Stimulated activated CD4-positive, alpha-beta T cell treated with anti-CD3 and anti-CD28 coated beads, Interleukin-2, amount 100 ng/mL, for 4 hours (primary cell): ENCODE data around the gene LGALS3.

Source experiments
- DNase-seq: peaks from one replicate; pipeline ENCODE4 v3.0.0-alpha.2; 2020; ENCODE audit warnings: low read depth

Gene LGALS3

DNA sequence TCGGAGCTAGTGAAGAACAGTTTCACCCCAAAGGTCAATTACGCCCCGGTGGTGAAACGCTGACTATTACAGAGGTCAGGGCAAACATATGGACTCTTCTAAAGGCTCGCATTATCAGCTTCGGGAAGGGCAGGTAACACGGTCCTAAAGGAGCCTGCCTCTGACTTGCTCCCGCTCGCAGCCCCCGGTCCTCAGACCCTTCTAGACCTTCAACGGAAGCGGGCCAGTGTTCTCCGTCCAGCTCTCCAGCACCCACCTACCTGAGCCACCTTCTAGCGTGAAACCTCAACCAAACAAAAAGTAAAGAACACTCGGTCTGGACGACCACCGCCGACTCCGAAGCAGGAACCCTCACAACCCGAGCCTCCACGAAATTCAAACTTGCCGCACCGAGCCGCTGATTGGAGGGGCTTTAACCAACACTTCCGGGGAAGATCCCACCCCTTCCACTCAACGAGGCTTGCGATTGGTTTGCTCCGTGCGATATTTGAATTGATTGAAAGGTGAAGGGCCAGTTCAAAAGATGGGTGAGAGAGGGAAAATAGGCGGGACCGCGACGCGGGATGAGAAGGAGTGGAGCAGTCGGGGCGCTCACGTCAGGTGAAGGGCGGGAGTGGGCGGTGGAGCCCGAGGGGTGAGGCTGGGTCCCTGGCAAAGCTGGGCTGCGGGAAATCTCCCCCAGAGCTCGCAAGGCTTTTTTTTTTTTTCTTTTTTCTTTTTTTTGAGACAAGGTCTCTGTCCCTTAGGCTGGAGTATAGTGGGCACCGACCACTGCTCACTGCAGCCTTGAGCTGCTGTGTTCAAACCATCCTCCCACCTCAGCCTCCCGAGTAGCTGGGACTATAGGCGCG lies 62.4 kb downstream of the LGALS3 start, which contains the start of gene DLGAP5:
Gene DLGAP5, minus strand, starts transcription at position 383 of the 851 bp plus-strand sequence. CDS start 2,406 bp downstream, outside the sequence.
- peak; percentile 86 for DNase-seq

DNA sequence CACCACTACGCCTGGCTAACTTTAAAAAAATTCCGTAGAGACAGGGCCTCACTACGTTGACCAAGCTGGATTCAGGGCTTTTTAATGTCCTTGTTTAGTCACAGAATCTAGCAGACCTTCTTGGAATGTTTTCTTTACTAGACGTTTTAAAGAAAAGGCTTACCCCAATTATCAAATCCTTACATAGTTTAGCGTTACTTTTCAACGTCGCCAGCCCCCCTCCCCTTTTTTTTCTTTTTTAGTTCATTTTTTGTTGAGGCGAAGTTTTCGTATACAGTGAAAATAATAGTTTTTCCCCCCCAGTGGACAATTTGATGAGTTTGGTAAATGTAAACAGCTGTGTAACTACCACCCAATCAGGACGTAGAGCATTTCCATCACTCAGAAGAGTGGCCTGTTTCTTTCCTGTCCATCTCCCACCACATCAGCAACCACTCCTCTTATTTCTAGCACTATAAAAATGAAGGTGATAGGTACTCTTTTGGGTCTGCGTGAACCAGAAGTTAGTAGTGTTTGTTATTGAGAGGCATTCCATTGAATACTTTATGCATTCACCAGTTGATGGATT lies 63.1 kb downstream of the LGALS3 start:
- no peak for DNase-seq

DNA sequence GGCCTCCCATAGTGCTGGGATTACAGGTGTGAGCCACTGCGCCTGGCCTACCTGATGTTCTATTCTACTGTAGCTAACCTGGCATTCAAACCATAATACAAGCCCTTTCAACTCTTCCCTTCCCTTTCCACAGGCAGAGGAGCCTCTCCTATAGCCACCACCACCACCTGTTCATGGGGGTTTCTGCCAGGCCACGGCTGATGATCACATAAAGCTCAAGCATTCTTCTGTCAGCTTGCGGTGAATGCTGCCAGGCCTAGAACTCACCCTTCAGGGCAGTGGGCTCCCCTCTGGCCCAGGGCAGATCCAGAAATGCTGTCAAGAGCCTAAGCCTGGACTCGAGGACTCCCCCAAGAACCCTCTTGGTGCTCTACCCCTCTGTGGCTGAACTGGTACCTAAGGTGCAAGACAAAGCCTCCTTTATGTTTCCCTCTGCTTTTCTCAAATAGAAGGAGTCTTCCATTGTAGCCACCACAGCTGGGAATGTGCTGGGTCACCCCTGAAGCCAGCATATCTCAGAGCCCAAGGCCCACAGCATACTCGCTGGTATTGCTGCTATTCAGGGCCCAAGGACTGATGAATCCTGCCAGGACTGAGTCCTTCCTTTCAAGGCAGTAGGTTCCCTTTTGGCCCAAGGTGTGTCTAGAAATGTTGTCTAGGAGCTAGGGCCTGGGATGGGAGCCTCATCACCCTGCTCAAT lies 65.8 kb downstream of the LGALS3 start:
- no peak for DNase-seq
